Activated CD8-positive, alpha-beta T cell treated with anti-CD3 and anti-CD28 coated beads, Interleukin-2, amount 10 ng/mL, durations not matched to agents 7 days and 5 days (primary cell): Measurements from ENCODE around the gene CDH4. TPM values are rescaled to one million over a fixed set of nuclear protein-coding genes. Genes with fewer than 3 reads are reported as not detected.
"Not testable (repeated sequence)": the region's sequence is repeated elsewhere in the genome, so short reads cannot be mapped to it uniquely, and the experiment has no call there.

Experiments
- ATAC-seq: fragments of 150-1000 bp; cut with Tn5 transposase; one replicate; pipeline ENCODE4 v1.10.0; 2021; ENCODE audit warnings: moderate library complexity
- CTCF ChIA-PET: fragments of 350-600 bp; sonication (Branson Sonifier 250); formaldehyde crosslinking; loops from one replicate; lab custom pipeline; 2021; ENCODE audit warnings: antibody characterized with exemption; lab: Charles Lee
- POLR2A ChIA-PET: fragments of 350-600 bp; sonication (Branson Sonifier 250); formaldehyde crosslinking; loops from one replicate; lab custom pipeline; 2021; ENCODE audit warnings: antibody characterized with exemption; lab: Charles Lee
- DNase-seq: peaks from one replicate; pipeline ENCODE4 v3.0.0-alpha.2; 2020
- H3K27ac Mint-ChIP-seq: one replicate; pipeline ENCODE4 v1.8.0; 2021; ENCODE audit warnings: mild to moderate bottlenecking, mixed read lengths
- H3K27me3 Mint-ChIP-seq: one replicate; pipeline ENCODE4 v1.8.0; 2021; ENCODE audit warnings: low read depth, mixed read lengths
- H3K36me3 Mint-ChIP-seq: one replicate; pipeline ENCODE4 v1.8.0; 2021; ENCODE audit warnings: low read depth, mixed read lengths
- H3K4me1 Mint-ChIP-seq: one replicate; pipeline ENCODE4 v1.8.0; 2021; ENCODE audit warnings: low read depth, mixed read lengths
- H3K4me3 Mint-ChIP-seq: one replicate; pipeline ENCODE4 v1.8.0; 2021; ENCODE audit warnings: mild to moderate bottlenecking, mixed read lengths
- H3K9me3 Mint-ChIP-seq: one replicate; pipeline ENCODE4 v1.8.0; 2022; ENCODE audit warnings: mixed read lengths; ENCODE audit not compliant: insufficient read depth
- total RNA-seq, 2 experiments: library from RNA; stranded (reverse); gene quantifications; one replicate each; pipeline ENCODE4 v1.2.3, GENCODE V29; 2021

CDH4 gene
- total RNA-seq, 2 experiments from 2014 or later = 0.05 to 0.13 TPM

GRCh38 chr20:61479433-61479832 is 227.4 kb downstream of the CDH4 start:
- CTCF ChIA-PET, H3K4me1 Mint-ChIP-seq, H3K36me3 Mint-ChIP-seq, ATAC-seq, H3K4me3 Mint-ChIP-seq, POLR2A ChIA-PET, H3K27ac Mint-ChIP-seq, H3K27me3 Mint-ChIP-seq, H3K9me3 Mint-ChIP-seq, DNase-seq: not testable (repeated sequence)

- no peaks in the 10 kb centered on the region for H3K36me3 Mint-ChIP-seq
- no peak overlapping the region for H3K4me3 Mint-ChIP-seq
- no peak for DNase-seq
- H3K4me1 Mint-ChIP-seq = no peaks in the 10 kb centered on the region
- H3K27me3 Mint-ChIP-seq = no peaks in the 10 kb centered on the region
- ATAC-seq = no peak
- ChIA-PET POLR2A (no interaction called here), CTCF (no interaction called here)
- peaks cover 6% of the 10 kb centered on the region for H3K9me3 Mint-ChIP-seq
- H3K27ac Mint-ChIP-seq = no peak overlapping the region
Measured at GRCh38 chr20:61480158-61480825, 228.2 kb downstream of the CDH4 start.

DNA sequence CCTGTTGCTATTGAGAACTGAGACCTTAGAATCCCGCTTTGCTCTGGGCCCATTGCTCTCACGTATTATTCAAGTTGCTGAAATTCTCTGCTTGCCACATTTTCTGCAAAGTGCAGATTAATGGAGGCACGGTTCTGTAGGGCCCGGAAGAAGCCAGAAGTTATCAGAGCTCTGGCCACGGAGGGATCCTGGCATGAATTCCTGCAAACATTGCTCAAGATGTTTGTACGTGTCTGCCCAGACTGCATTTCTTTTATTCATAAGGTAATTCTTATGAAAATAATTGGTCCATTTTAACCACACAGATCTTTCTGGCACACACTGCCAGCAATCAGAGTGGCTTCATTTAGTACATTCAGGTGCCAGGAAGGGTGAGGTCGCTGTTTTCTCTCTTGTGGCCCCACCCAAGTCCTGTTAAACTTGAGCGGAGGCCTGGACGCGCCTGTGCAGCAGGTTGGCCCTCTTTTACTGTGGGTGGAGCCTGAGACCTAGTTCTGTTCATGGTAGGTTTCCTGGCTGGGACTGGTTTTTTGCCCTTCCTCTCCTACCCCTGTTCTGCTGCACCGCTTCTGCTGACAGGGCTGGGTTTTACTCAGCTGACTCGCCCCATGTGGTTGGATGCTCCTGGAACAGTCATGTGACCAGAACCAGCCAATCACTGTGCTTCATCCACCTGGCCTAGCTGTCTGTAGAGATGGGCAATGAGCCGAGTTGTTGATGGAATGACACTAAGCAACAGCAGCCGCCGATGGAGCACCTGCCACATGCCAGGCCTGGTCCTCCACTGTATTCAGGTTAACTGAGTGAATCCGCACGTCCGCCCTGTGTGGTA is 230.2 kb downstream of the CDH4 start:
- POLR2A ChIA-PET = no interaction called here
- ATAC-seq = no peak
- Mint-ChIP-seq H3K27ac (no peak overlapping the region), H3K4me1 (no peaks in the 10 kb centered on the region), H3K4me3 (no peak overlapping the region), H3K36me3 (no peaks in the 10 kb centered on the region), H3K9me3 (peaks cover 6% of the 10 kb centered on the region), H3K27me3 (no peaks in the 10 kb centered on the region)
- CTCF ChIA-PET = no interaction called here
- no peak for DNase-seq

GRCh38 chr20:61482901-61483300 is 230.8 kb downstream of the CDH4 start:
- no peaks in the 10 kb centered on the region for H3K4me1 Mint-ChIP-seq
- H3K4me3 Mint-ChIP-seq = no peak overlapping the region
- peaks cover 6% of the 10 kb centered on the region for H3K9me3 Mint-ChIP-seq
- no peak overlapping the region for H3K27ac Mint-ChIP-seq
- H3K36me3 Mint-ChIP-seq = no peaks in the 10 kb centered on the region
- no peaks in the 10 kb centered on the region for H3K27me3 Mint-ChIP-seq
- ATAC-seq (no peak), DNase-seq (no peak)
- ChIA-PET CTCF (no interaction called here), POLR2A (no interaction called here)

DNA sequence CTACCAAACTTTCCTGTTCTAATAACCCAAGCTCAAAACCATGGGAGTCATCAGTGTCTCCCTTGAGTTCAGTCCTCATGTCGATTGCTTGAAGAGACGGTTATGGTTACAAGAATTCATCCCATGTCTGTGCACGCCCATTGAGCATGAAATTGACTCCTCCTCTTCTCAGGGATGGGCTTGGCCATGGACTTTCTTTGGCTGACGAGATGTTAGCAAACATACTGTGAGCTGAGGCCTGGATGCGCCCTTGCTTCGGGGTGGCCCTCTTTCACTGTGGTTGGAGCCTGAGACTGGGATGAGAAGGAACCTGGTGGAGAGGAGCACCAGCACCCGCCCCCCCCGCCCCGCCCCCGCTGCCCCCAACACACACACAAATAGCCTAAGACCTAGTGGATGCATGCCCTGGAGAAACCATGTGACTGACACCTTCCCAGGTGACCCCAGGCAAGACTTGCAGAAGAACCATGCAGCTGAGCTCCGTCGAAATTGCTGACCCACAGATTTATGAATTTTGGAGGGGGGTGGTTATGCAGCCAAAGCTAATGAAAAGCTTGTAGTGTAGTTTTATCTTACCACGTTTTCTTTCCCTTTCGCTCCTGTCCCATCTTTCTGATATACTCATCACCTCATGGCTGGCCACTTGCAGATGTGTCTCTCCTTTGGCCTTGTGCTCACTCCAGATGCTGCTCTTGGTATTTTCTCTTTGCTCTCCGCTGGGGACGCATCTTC is 231.4 kb downstream of the CDH4 start:
- no peaks in the 10 kb centered on the region for H3K36me3 Mint-ChIP-seq
- ChIA-PET POLR2A (no interaction called here), CTCF (no interaction called here)
- H3K4me3 Mint-ChIP-seq = no peak overlapping the region
- DNase-seq (no peak), ATAC-seq (no peak)
- H3K27ac Mint-ChIP-seq = no peak overlapping the region
- H3K27me3 Mint-ChIP-seq = no peaks in the 10 kb centered on the region
- no peaks in the 10 kb centered on the region for H3K4me1 Mint-ChIP-seq
- peaks cover 6% of the 10 kb centered on the region for H3K9me3 Mint-ChIP-seq

DNA sequence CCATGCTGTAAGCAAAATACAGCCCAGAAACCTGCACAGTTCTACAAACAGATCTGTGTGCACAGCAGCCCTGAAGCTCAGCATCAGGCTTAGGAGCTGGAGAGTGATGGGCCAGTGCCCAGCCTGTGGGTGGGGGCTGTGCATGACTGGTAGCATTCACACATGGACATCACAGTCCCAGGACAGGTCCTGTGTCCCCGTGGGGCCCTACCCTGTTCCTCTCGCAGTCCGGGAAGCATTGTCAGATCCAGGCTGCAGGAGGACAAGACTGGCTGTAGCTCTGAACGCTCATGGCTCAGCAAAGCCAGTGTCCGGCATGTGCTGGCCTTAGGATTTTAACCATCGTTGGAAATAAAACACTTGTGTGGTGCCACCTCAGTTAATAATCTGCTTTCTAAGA is 234.1 kb downstream of the CDH4 start:
- ChIA-PET POLR2A (no interaction called here), CTCF (no interaction called here)
- ATAC-seq = no peak

GRCh38 chr20:61487346-61487996 is 235.4 kb downstream of the CDH4 start:
- H3K9me3 Mint-ChIP-seq = no peaks in the 10 kb centered on the region
- H3K27me3 Mint-ChIP-seq = no peaks in the 10 kb centered on the region
- DNase-seq (no peak), ATAC-seq (no peak)
- no peak overlapping the region for H3K4me3 Mint-ChIP-seq
- H3K4me1 Mint-ChIP-seq = no peaks in the 10 kb centered on the region
- POLR2A ChIA-PET = no interaction called here
- no peaks in the 10 kb centered on the region for H3K36me3 Mint-ChIP-seq
- H3K27ac Mint-ChIP-seq = no peak overlapping the region
- CTCF ChIA-PET = no interaction called here

More for the DNA sequence above, 234.1 kb downstream of the CDH4 start:
- no peaks in the 10 kb centered on the region for H3K36me3 Mint-ChIP-seq
- no peaks in the 10 kb centered on the region for H3K9me3 Mint-ChIP-seq
- H3K4me3 Mint-ChIP-seq = no peak overlapping the region
- no peak for DNase-seq
- no peaks in the 10 kb centered on the region for H3K4me1 Mint-ChIP-seq
- H3K27ac Mint-ChIP-seq = no peak overlapping the region
- H3K27me3 Mint-ChIP-seq = no peaks in the 10 kb centered on the region

DNA sequence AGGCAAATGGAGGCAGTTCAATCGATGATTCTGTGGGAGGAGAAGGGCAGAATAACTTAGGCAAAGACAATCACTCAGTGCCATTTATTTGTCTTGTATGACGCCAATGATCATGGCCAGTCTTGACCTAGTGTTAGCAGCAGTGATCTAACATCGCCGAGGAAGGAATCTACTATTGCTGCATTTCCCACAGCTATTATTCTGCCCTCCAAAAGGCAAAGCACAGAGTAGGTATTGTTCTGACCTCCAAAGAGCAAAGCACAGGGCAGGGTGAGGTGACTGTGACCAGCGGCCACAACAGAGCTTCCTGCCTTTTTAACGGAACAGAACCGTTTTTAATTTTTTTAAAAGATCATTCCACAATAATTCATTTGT is 235.9 kb downstream of the CDH4 start:
- no peak for DNase-seq
- no peaks in the 10 kb centered on the region for H3K36me3 Mint-ChIP-seq
- no peak overlapping the region for H3K27ac Mint-ChIP-seq
- H3K9me3 Mint-ChIP-seq = no peaks in the 10 kb centered on the region
- no peak for ATAC-seq
- H3K27me3 Mint-ChIP-seq = no peaks in the 10 kb centered on the region
- POLR2A ChIA-PET = no interaction called here
- CTCF ChIA-PET = no interaction called here
- no peaks in the 10 kb centered on the region for H3K4me1 Mint-ChIP-seq
- H3K4me3 Mint-ChIP-seq = no peak overlapping the region

DNA sequence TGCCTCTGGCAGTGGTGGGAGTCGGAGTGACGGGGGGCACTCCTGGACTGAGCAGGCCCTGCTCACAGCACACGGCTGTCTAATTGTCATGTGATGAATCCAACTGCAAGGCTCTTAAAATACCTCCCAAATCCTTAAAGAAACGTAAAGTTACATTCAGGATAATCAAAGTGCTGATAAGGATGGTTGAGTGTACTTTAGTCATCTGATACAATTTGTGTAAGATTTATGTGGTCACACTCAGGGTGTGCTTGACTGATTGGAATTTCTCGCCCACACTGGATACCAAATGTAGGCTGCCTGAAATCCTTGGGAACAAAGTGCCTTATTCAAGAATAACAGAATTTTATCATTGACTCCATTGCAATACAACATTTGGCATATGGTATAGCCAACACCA is 238.7 kb downstream of the CDH4 start:
- no peak overlapping the region for H3K27ac Mint-ChIP-seq
- no peaks in the 10 kb centered on the region for H3K27me3 Mint-ChIP-seq
- ChIA-PET POLR2A (no interaction called here), CTCF (no interaction called here)
- no peak overlapping the region for H3K4me3 Mint-ChIP-seq
- ATAC-seq (no peak), DNase-seq (no peak)
- H3K36me3 Mint-ChIP-seq = no peaks in the 10 kb centered on the region
- H3K4me1 Mint-ChIP-seq = no peaks in the 10 kb centered on the region
- no peaks in the 10 kb centered on the region for H3K9me3 Mint-ChIP-seq

GRCh38 chr20:61492065-61492464 is 240.0 kb downstream of the CDH4 start:
- H3K4me3 Mint-ChIP-seq = no peak overlapping the region
- CTCF ChIA-PET = no interaction called here
- no peaks in the 10 kb centered on the region for H3K9me3 Mint-ChIP-seq
- H3K27ac Mint-ChIP-seq = no peak overlapping the region
- DNase-seq (no peak), ATAC-seq (no peak)
- H3K36me3 Mint-ChIP-seq = no peaks in the 10 kb centered on the region
- POLR2A ChIA-PET = no interaction called here
- no peaks in the 10 kb centered on the region for H3K27me3 Mint-ChIP-seq
- peaks cover 1% of the 10 kb centered on the region for H3K4me1 Mint-ChIP-seq

- Mint-ChIP-seq H3K9me3 (no peaks in the 10 kb centered on the region), H3K4me1 (peaks cover 4% of the 10 kb centered on the region), H3K27me3 (no peaks in the 10 kb centered on the region), H3K27ac (no peak overlapping the region), H3K4me3 (no peak overlapping the region), H3K36me3 (no peaks in the 10 kb centered on the region)
- ChIA-PET POLR2A (no interaction called here), CTCF (no interaction called here)
- DNase-seq (no peak), ATAC-seq (no peak)
Measured at GRCh38 chr20:61493798-61494305, 241.8 kb downstream of the CDH4 start.
